SK-N-SH (cell line): ENCODE data around the gene SH3GL2. TPM values are rescaled to one million over a fixed set of nuclear protein-coding genes. Genes with fewer than 3 reads are reported as not detected.

Source experiments
- CTCF ChIA-PET: fragments of 300-600, 350-600 bp; formaldehyde crosslinking; extraction: SDS; loops from one replicate; lab custom pipeline; 2021; lab: Yijun Ruan, JAX
- POLR2A ChIA-PET: fragments of 350-600 bp; sonication (Branson Sonifier 250); formaldehyde crosslinking; extraction: SDS; loops from one replicate; lab custom pipeline; 2020; ENCODE audit warnings: antibody characterized with exemption, inconsistent platforms; lab: Yijun Ruan, JAX
- DNase-seq: peaks from one replicate; pipeline ENCODE4 v3.0.0; 2012
- H2AFZ ChIP-seq: fragments of 200-600 bp; sonication (generic); 2 replicates; pipeline ENCODE4 v1.8.1; 2016; ENCODE audit warnings: antibody characterized with exemption, mild to moderate bottlenecking, low read depth
- H3F3A ChIP-seq: fragments of 200-600 bp; sonication (generic); replicated peaks from 2 replicates; pipeline ENCODE3; 2016; ENCODE audit warnings: antibody characterized with exemption, mild to moderate bottlenecking; ENCODE audit not compliant: insufficient read depth
- H3K27ac ChIP-seq, 2 experiments: fragments of 200-500 bp in 1 of 2; fragments of 200-600 bp in 1 of 2; sonication (Bioruptor generic) in 1 of 2; sonication (generic), shearing (Covaris generic) in 1 of 2; 2 replicates each; pipeline versions ENCODE4 v1.5.1 to v1.6.1; 2014 to 2016; ENCODE audit warnings: low read depth in 2 of 2, inconsistent platforms in 1 of 2, low read length in 1 of 2, mild to moderate bottlenecking in 1 of 2, mixed read lengths in 1 of 2
- H3K27me3 ChIP-seq: fragments of 200-600 bp; sonication (generic), shearing (Covaris generic); 2 replicates; pipeline ENCODE4 v1.6.1; 2016; ENCODE audit warnings: mixed run types; ENCODE audit not compliant: insufficient read depth
- H3K36me3 ChIP-seq, 2 experiments: fragments of 200-500 bp in 1 of 2; fragments of 200-600 bp in 1 of 2; sonication (Bioruptor generic) in 1 of 2; sonication (generic) in 1 of 2; replicated peaks in 1 of 2; 2 replicates each; pipeline versions ENCODE3 to v1.5.1; 2014 to 2016; ENCODE audit warnings: low read length in 1 of 2, mild to moderate bottlenecking in 1 of 2; ENCODE audit not compliant: insufficient read depth in 2 of 2, control insufficient read depth in 1 of 2
- H3K4me1 ChIP-seq, 2 experiments: fragments of 200-500 bp in 1 of 2; fragments of 200-600 bp in 1 of 2; sonication (Bioruptor generic) in 1 of 2; sonication (generic), shearing (Covaris generic) in 1 of 2; 2 replicates each; pipeline versions ENCODE4 v1.5.1 to v1.6.1; 2014 to 2016; ENCODE audit warnings: low read depth in 1 of 2, low read length in 1 of 2, mixed run types in 1 of 2; ENCODE audit not compliant: insufficient read depth in 2 of 2, control insufficient read depth in 1 of 2
- H3K4me2 ChIP-seq: fragments of 200-600 bp; sonication (generic), shearing (Covaris generic); 2 replicates; pipeline ENCODE4 v1.6.1; 2017; ENCODE audit warnings: mixed run types
- H3K4me3 ChIP-seq, 2 experiments: fragments of 200-500 bp in 1 of 2; fragments of 200-600 bp in 1 of 2; sonication (Bioruptor generic) in 1 of 2; sonication (generic), shearing (Covaris generic) in 1 of 2; 2 replicates each; pipeline versions ENCODE4 v1.5.1 to v1.8.1; 2014 to 2016; ENCODE audit warnings: low read depth in 2 of 2, inconsistent platforms in 1 of 2, low read length in 1 of 2, mild to moderate bottlenecking in 1 of 2, mixed read lengths in 1 of 2, moderate library complexity in 1 of 2
- H3K79me2 ChIP-seq: fragments of 200-600 bp; sonication (generic); 2 replicates; pipeline ENCODE4 v1.8.1; 2017; ENCODE audit warnings: mild to moderate bottlenecking; ENCODE audit not compliant: insufficient read depth
- H3K9ac ChIP-seq: fragments of 200-600 bp; sonication (generic); 2 replicates; pipeline ENCODE4 v1.6.1; 2017; ENCODE audit warnings: mixed run types
- H3K9me2 ChIP-seq: fragments of 200-600 bp; sonication (generic); 2 replicates; pipeline ENCODE4 v1.6.1; 2017; ENCODE audit warnings: mixed run types
- H3K9me3 ChIP-seq: fragments of 200-600 bp; sonication (generic); 2 replicates; pipeline ENCODE4 v1.6.1; 2017; ENCODE audit warnings: mixed run types, mild to moderate bottlenecking, moderate library complexity
- H4K20me1 ChIP-seq: fragments of 200-600 bp; sonication (generic); 2 replicates; pipeline ENCODE4 v1.6.1; 2017; ENCODE audit warnings: mild to moderate bottlenecking, mixed run types; ENCODE audit not compliant: insufficient read depth
- ELF1 ChIP-seq: IDR thresholded peaks from 2 replicates; pipeline ENCODE4 v1.4.0; 2012
- EP300 ChIP-seq, 2 experiments: IDR thresholded peaks; 2 replicates each; pipeline versions ENCODE4 v1.4.0 to v1.6.1; 2012; ENCODE audit warnings: borderline replicate concordance in 1 of 2, low read depth in 1 of 2, low read length in 1 of 2
- EZH2phosphoT487 ChIP-seq: fragments of 200-600 bp; sonication (generic); IDR thresholded peaks from 2 replicates; pipeline ENCODE4 v1.6.1; 2017; ENCODE audit warnings: low read depth, mixed run types, mild to moderate bottlenecking, antibody characterized with exemption, moderate library complexity, borderline replicate concordance
- FOXJ3 ChIP-seq: sonication (generic); formaldehyde crosslinking; IDR thresholded peaks from 2 replicates; pipeline ENCODE4 v1.5.1; 2020; ENCODE audit warnings: mild to moderate bottlenecking, missing genetic modification reagents
- IRF3 ChIP-seq: fragments of 150-350 bp; IDR thresholded peaks from 2 replicates; pipeline ENCODE4 v1.6.1; 2016; ENCODE audit warnings: mild to moderate bottlenecking, low read depth, low read length
- JUND ChIP-seq: IDR thresholded peaks from 2 replicates; pipeline ENCODE4 v1.4.0; 2012
- NFIC ChIP-seq: IDR thresholded peaks from 2 replicates; pipeline ENCODE4 v1.4.0; 2012; ENCODE audit warnings: borderline replicate concordance
- POLR2AphosphoS5 ChIP-seq: IDR thresholded peaks from 2 replicates; pipeline ENCODE4 v1.6.1; 2012; ENCODE audit warnings: low read depth, low read length
- RCOR1 ChIP-seq: fragments of 150-350 bp; IDR thresholded peaks from 2 replicates; pipeline ENCODE4 v1.6.1; 2017; ENCODE audit warnings: antibody characterized with exemption, low read length
- RFX5 ChIP-seq: IDR thresholded peaks from 2 replicates; pipeline ENCODE4 v1.6.1; 2012; ENCODE audit warnings: mild to moderate bottlenecking, improper control_type of control experiment, low read length
- RXRA ChIP-seq: IDR thresholded peaks from 2 replicates; pipeline ENCODE4 v1.4.0; 2012; ENCODE audit warnings: low read depth, mild to moderate bottlenecking, borderline replicate concordance
- TAF1 ChIP-seq: IDR thresholded peaks from 2 replicates; pipeline ENCODE4 v1.6.1; 2012; ENCODE audit warnings: low read depth, mild to moderate bottlenecking, low read length, moderate library complexity, borderline replicate concordance
- TCF12 ChIP-seq: IDR thresholded peaks from 2 replicates; pipeline ENCODE4 v1.4.0; 2012
- YY1 ChIP-seq: IDR thresholded peaks from 2 replicates; pipeline ENCODE4 v1.4.0; 2012; ENCODE audit warnings: low read depth, mild to moderate bottlenecking
- WGBS: methylation state at CpG from one replicate; pipeline ENCODE4 v1.1.6; 2017; ENCODE audit warnings: low lambda C conversion rate; 5-methylcytosine and 5-hydroxymethylcytosine counted together
- polyA plus RNA-seq, 3 experiments: library from polyadenylated mRNA; depleted of rRNA; stranded (reverse); fragments of >200 nt; gene quantifications; 2 replicates each; pipeline ENCODE4 v1.2.3, GENCODE V29; 2012
- TF ChIP-seq, protein P1 (sequence below): IDR thresholded peaks from 2 replicates; pipeline ENCODE4 v1.4.0; 2012; ENCODE audit warnings: low read depth, borderline replicate concordance

The SH3GL2 gene
- polyA plus RNA-seq, 1 of the 3 experiments (the other 2 are of a cell fraction): 0.05 TPM

DNA sequence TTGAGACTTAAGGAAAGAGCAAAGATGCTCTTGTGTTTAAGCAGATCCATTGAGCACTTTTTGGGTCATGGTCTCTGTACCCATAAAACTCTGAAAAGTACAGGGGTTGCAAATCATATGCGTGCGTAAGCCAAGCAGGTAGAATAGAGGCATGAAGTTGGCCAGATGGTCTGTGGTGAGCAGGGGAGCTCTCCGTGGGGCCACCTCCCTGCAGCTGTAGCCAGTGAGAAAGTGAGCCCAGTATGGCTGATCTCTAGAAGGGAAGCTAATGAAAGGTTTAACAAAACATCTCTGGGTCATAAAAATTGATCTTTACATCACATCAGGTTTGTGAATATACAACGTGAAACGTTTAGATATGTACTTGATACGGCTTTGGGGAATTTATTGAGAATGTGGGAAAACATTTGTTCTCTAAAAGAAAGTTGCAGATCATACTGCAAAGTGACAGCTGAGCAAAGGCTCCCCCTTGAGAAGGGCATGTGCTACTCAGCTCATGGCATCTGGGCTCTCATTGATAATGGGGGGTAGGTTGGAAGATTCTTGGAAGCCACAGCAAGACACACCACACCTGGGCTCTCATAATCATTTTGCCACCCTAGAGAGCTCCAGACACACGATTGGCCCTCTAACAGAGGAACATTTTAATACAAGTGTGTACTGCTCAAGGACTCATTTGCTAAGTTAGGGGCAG is 30.6 kb downstream of the SH3GL2 start:
- Histone ChIP-seq H3K27ac (no peak overlapping the region), H3K4me3 (no peak overlapping the region), H3K79me2 (no peaks in the 10 kb centered on the region), H3K4me1 (no peaks in the 10 kb centered on the region), H3F3A (no peaks in the 10 kb centered on the region), H3K9me3 (no peaks in the 10 kb centered on the region), H4K20me1 (no peaks in the 10 kb centered on the region), H2AFZ (no peak overlapping the region), H3K9ac (no peak overlapping the region), H3K4me2 (no peak overlapping the region), H3K27me3 (peaks cover 15% of the 10 kb centered on the region; the same call in 1 of the 2 replicates), H3K36me3 (no peaks in the 10 kb centered on the region), H3K9me2 (no peaks in the 10 kb centered on the region)
- ChIA-PET POLR2A (no interaction called here), CTCF (interaction anchor here (0.6 to 1.7 kb wide), 2 partner anchors 8 to 20 kb away, joined by 3 to 4 read pairs; no protein-coding TSS in a partner anchor)
- WGBS: 16% methylated on average over 7 of the region's 7 CpGs
- no peak for DNase-seq
- no peak for TF ChIP-seq TCF12
- TF ChIP-seq, protein P1, sequence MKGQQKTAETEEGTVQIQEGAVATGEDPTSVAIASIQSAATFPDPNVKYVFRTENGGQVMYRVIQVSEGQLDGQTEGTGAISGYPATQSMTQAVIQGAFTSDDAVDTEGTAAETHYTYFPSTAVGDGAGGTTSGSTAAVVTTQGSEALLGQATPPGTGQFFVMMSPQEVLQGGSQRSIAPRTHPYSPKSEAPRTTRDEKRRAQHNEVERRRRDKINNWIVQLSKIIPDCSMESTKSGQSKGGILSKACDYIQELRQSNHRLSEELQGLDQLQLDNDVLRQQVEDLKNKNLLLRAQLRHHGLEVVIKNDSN: no peak
- TF ChIP-seq RXRA: no peak

DNA sequence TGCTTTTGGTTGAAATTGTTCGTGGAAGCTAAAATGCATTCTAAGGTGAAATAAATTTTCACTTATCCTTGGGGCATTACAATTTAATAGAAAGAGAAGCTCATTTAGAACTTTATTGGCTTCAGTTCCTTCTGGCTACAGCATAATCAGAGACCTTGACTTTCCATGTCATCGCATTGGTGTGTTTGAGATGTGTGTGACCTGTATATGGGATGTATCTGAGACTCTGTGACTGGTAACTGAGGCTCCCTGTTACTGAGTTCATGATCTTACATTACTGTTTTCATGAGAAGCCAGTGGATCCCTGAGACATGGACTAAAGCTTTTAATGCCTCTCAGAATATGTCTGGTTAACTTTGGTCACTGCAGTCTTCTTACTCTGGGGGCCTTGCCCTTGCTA is 32.5 kb downstream of the SH3GL2 start:
- ChIA-PET CTCF (no interaction called here), POLR2A (no interaction called here)
- 20% methylated on average over 2 of the region's 2 CpGs for WGBS
- Histone ChIP-seq H2AFZ (no peak overlapping the region), H3K4me2 (no peak overlapping the region), H3K9me2 (no peaks in the 10 kb centered on the region), H3K36me3 (no peaks in the 10 kb centered on the region), H3K27ac (no peak overlapping the region), H3K9ac (no peak overlapping the region), H3K79me2 (no peaks in the 10 kb centered on the region), H3K4me3 (no peak overlapping the region), H3K9me3 (no peaks in the 10 kb centered on the region), H3K27me3 (peaks cover 15% of the 10 kb centered on the region; the same call in 1 of the 2 replicates), H3K4me1 (no peaks in the 10 kb centered on the region), H4K20me1 (no peaks in the 10 kb centered on the region), H3F3A (no peaks in the 10 kb centered on the region)
- DNase-seq: no peak
- no peak for TF ChIP-seq EZH2phosphoT487
- no peak for TF ChIP-seq RXRA
- TF ChIP-seq RCOR1: no peak
- no peak for TF ChIP-seq YY1
- TF ChIP-seq RFX5: no peak
- no peak for TF ChIP-seq EP300 (IDR thresholded peaks at IDR 0.05; ENCODE audit: borderline replicate concordance in 1 of 2, low read depth in 1 of 2, low read length in 1 of 2)
- TF ChIP-seq POLR2AphosphoS5: no peak
- TF ChIP-seq ELF1: no peak
- TF ChIP-seq FOXJ3 (CRISPR knock-in tag): no peak
- no peak for TF ChIP-seq TAF1
- TF ChIP-seq NFIC: no peak
- TF ChIP-seq IRF3: no peak
- TF ChIP-seq JUND: no peak
